Smooth muscle cell (in vitro differentiated cells): ENCODE results near the gene PLCB1. TPM values are rescaled to one million over a fixed set of nuclear protein-coding genes. Genes with fewer than 3 reads are reported as not detected.

Source experiments
- DNase-seq: peaks from one replicate; lab custom pipeline; 2025; ENCODE audit not compliant: unreplicated experiment; lab: John Stamatoyannopoulos, UW
- H2AFZ ChIP-seq: fragments of 200-600 bp; sonication (generic); 2 replicates; pipeline ENCODE4 v1.6.0; 2016; ENCODE audit warnings: antibody characterized with exemption, low read depth, mild to moderate bottlenecking
- H3F3A ChIP-seq: fragments of 200-600 bp; sonication (generic); 2 replicates; pipeline ENCODE4 v1.6.0; 2017; ENCODE audit warnings: antibody characterized with exemption, low read depth
- H3K27ac ChIP-seq: fragments of 200-600 bp; sonication (generic); 2 replicates; pipeline ENCODE4 v1.5.1; 2016; ENCODE audit warnings: low read depth, mild to moderate bottlenecking
- H3K27me3 ChIP-seq: fragments of 200-600 bp; sonication (generic); 2 replicates; pipeline ENCODE4 v1.6.1; 2016; ENCODE audit warnings: low read depth, mild to moderate bottlenecking
- H3K36me3 ChIP-seq: fragments of 200-600 bp; sonication (generic); 2 replicates; pipeline ENCODE4 v1.5.1; 2016; ENCODE audit warnings: low read depth
- H3K4me1 ChIP-seq: fragments of 200-600 bp; sonication (generic); 2 replicates; pipeline ENCODE4 v1.5.1; 2016; ENCODE audit warnings: low read depth
- H3K4me2 ChIP-seq: fragments of 200-600 bp; sonication (generic); 2 replicates; pipeline ENCODE4 v1.6.0; 2016; ENCODE audit warnings: mild to moderate bottlenecking
- H3K4me3 ChIP-seq: fragments of 200-600 bp; sonication (generic); 2 replicates; pipeline ENCODE4 v1.5.1; 2016; ENCODE audit warnings: mild to moderate bottlenecking
- H3K79me2 ChIP-seq: fragments of 200-600 bp; sonication (generic); 2 replicates; pipeline ENCODE4 v1.6.0; 2016; ENCODE audit warnings: low read depth, mild to moderate bottlenecking
- H3K9ac ChIP-seq: fragments of 200-600 bp; sonication (generic); 2 replicates; pipeline ENCODE4 v1.6.0; 2016; ENCODE audit warnings: low read depth
- H3K9me3 ChIP-seq: fragments of 200-600 bp; sonication (generic); replicated peaks from 2 replicates; pipeline ENCODE4 v1.5.1; 2016; ENCODE audit warnings: low read depth
- H4K20me1 ChIP-seq: fragments of 200-600 bp; sonication (generic); 2 replicates; pipeline ENCODE4 v1.6.0; 2016; ENCODE audit warnings: low read depth
- WGBS: methylation state at CpG from one replicate; pipeline ENCODE4 v1.1.7; 2016; ENCODE audit warnings: low lambda C conversion rate; 5-methylcytosine and 5-hydroxymethylcytosine counted together
- polyA plus RNA-seq: library from polyadenylated mRNA; unstranded; fragments of >200 nt; fragmentation: Nextera tagmentation; extraction: Ambion mirVana; gene quantifications from 2 replicates; pipeline ENCODE4 v1.2.1, GENCODE V29; 2016
- total RNA-seq: library from RNA; depleted of rRNA; stranded (reverse); fragments of >200 nt; gene quantifications from 2 replicates; pipeline ENCODE4 v1.2.3, GENCODE V29; 2014
- TF ChIP-seq, protein P1 (sequence below): fragments of 200-600 bp; sonication (generic); IDR thresholded peaks from 2 replicates; pipeline ENCODE4 v1.5.1; 2017; ENCODE audit warnings: borderline replicate concordance, mild to moderate bottlenecking, antibody characterized with exemption; ENCODE audit not compliant: insufficient read depth, poor library complexity, severe bottlenecking

Gene PLCB1
- total and polyA plus RNA-seq, 2 experiments from 2014 or later, result 4.7 to 25.3 TPM

DNA sequence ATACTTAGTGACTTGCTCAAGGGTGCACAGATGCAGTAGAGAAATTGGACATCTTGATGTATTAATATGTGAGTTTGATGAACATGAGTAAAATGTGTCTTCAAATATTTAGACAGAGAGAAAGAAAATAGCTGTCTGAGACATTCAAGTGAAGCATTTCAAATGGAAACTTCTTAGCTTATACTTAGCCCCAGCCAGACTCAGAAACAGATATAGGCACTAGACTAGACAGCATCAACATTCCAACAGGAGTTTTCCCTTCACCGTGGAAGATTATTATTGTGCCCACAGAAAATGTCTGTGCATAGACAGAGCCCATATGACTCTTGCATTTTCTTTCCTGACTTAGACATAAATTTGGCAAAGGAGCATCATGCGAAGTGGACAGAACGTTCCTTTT is 443.0 kb downstream of the PLCB1 start:
- H3F3A ChIP-seq, result no peaks in the 10 kb centered on the region
- no peak overlapping the region for H3K4me2 ChIP-seq
- H3K9ac ChIP-seq, result no peak overlapping the region
- TF ChIP-seq, protein P1, sequence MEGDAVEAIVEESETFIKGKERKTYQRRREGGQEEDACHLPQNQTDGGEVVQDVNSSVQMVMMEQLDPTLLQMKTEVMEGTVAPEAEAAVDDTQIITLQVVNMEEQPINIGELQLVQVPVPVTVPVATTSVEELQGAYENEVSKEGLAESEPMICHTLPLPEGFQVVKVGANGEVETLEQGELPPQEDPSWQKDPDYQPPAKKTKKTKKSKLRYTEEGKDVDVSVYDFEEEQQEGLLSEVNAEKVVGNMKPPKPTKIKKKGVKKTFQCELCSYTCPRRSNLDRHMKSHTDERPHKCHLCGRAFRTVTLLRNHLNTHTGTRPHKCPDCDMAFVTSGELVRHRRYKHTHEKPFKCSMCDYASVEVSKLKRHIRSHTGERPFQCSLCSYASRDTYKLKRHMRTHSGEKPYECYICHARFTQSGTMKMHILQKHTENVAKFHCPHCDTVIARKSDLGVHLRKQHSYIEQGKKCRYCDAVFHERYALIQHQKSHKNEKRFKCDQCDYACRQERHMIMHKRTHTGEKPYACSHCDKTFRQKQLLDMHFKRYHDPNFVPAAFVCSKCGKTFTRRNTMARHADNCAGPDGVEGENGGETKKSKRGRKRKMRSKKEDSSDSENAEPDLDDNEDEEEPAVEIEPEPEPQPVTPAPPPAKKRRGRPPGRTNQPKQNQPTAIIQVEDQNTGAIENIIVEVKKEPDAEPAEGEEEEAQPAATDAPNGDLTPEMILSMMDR, result no peak
- H2AFZ ChIP-seq, result no peak overlapping the region
- no peak overlapping the region for H3K4me3 ChIP-seq
- H3K27me3 ChIP-seq, result no peaks in the 10 kb centered on the region
- no peaks in the 10 kb centered on the region for H3K9me3 ChIP-seq
- H3K36me3 ChIP-seq, result no peaks in the 10 kb centered on the region
- H3K27ac ChIP-seq, result no peak overlapping the region
- no peak for DNase-seq
- no peaks in the 10 kb centered on the region for H3K79me2 ChIP-seq
- H4K20me1 ChIP-seq, result no peaks in the 10 kb centered on the region
- no peaks in the 10 kb centered on the region for H3K4me1 ChIP-seq
- WGBS, result 89% methylated on average over 3 of the region's 3 CpGs

DNA sequence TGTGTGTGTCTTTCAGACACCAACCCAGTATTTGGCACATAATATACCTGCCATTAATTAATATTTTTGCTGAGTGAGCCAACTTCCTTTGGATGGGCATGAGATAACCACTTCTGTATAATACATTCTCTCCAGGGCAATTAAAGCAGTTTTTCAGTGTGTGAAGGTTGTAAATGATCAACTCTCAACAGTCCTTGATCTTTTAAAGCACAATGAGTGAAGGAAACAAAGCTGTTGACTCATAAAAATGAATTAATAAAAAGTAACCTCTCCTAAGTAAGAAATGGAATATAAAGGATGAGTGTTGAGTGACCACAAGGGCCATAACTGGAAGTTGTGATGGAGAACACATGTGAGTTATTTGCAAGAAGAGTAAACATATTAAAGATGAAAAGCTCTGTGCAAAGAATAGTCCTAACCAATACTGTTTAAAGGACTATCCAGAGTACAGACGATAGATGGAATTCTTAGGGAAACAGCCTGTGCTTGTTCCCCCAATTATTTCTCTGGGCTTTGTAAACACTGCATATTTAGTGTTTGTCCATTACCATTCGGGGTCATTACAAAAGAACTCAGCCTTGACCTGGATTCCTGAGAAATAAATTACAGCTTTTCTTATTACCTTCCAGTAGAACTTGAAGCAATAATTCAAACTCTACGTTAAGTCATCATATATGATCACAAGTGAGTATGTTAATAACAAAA is 446.2 kb downstream of the PLCB1 start:
- no peak for DNase-seq
- no peaks in the 10 kb centered on the region for H3K79me2 ChIP-seq
- H3K9me3 ChIP-seq, result no peaks in the 10 kb centered on the region
- H3F3A ChIP-seq, result no peaks in the 10 kb centered on the region
- H3K27ac ChIP-seq, result no peak overlapping the region
- H3K4me3 ChIP-seq, result no peak overlapping the region
- H3K9ac ChIP-seq, result no peak overlapping the region
- H3K4me2 ChIP-seq, result no peak overlapping the region
- no peaks in the 10 kb centered on the region for H3K36me3 ChIP-seq
- TF ChIP-seq, protein P1, result no peak
- no peaks in the 10 kb centered on the region for H3K27me3 ChIP-seq
- H2AFZ ChIP-seq, result no peak overlapping the region
- H3K4me1 ChIP-seq, result no peaks in the 10 kb centered on the region
- no peaks in the 10 kb centered on the region for H4K20me1 ChIP-seq
- WGBS, result 86% methylated on average over 3 of the region's 3 CpGs

DNA sequence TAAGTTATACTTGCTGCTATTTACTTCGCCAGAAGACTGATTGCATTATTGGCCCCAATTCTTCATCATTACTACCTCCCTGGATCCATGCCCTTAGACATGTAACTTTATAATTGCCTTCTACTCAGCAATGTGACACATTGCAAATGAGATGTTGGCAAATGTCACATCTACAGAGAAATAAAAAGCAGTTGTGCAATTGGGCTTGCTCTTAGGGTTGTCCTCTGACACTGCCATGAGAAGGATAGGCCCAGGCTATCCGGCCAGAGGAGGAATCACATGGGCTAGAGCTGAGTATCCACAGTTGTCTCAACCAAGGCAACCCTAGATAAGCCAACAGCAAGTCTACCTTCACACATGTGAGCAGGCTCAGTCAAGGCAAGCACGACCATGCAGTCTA is 447.0 kb downstream of the PLCB1 start:
- DNase-seq, result no peak
- Histone ChIP-seq H3K27me3 (no peaks in the 10 kb centered on the region), H4K20me1 (no peaks in the 10 kb centered on the region), H3K4me3 (no peak overlapping the region), H2AFZ (no peak overlapping the region), H3K36me3 (no peaks in the 10 kb centered on the region), H3K79me2 (no peaks in the 10 kb centered on the region), H3K4me1 (no peaks in the 10 kb centered on the region), H3K27ac (no peak overlapping the region), H3K9me3 (no peaks in the 10 kb centered on the region), H3K9ac (no peak overlapping the region), H3F3A (no peaks in the 10 kb centered on the region), H3K4me2 (no peak overlapping the region)
- 81% methylated on average over 3 of the region's 3 CpGs for WGBS
- TF ChIP-seq, protein P1, result no peak
